Measurements from ENCODE around the gene ATP11A. TPM values are rescaled to one million over a fixed set of nuclear protein-coding genes. Genes with fewer than 3 reads are reported as not detected.

The ATP11A gene
- total and polyA plus RNA-seq, 2 donors (not counting 3 experiments of a cell fraction or from before 2014, with no cell fraction given): 16.5 to 88.1 TPM

- H3K4me3 ChIP-seq (replicated peaks in 1 of 3; ENCODE audit: insufficient read depth in 1 of 3, low read depth in 1 of 3, low read length in 3 of 3): no peak overlapping the region
- FAIRE-seq (no peak), DNase-seq (ENCODE audit: low read depth, low spot score) (no peak)
- TF ChIP-seq POLR2AphosphoS5 (IDR thresholded peaks at IDR 0.05; ENCODE audit: insufficient read depth, low read depth, low read length) (no peak), POLR2A (IDR thresholded peaks at IDR 0.05; ENCODE audit: low read depth, low read length) (no peak), CTCF (IDR thresholded peaks at IDR 0.05; ENCODE audit: extremely low read depth in 1 of 2, insufficient read depth in 1 of 2, low read depth in 1 of 2, low read length in 2 of 2) (no peak), FOS (IDR thresholded peaks at IDR 0.05; ENCODE audit: borderline replicate concordance, insufficient read depth, low read length) (no peak), JUN (IDR thresholded peaks at IDR 0.05; ENCODE audit: borderline replicate concordance, insufficient read depth, insufficient read length, low read depth) (no peak), MYC (IDR thresholded peaks at IDR 0.05; ENCODE audit: low read depth, low read length) (no peak), EZH2 (IDR thresholded peaks at IDR 0.05; ENCODE audit: borderline replicate concordance, low read depth, low read length, severe bottlenecking) (no peak), MAX (IDR thresholded peaks at IDR 0.05; ENCODE audit: insufficient read depth, insufficient read length) (no peak), GATA2 (IDR thresholded peaks at IDR 0.05; ENCODE audit: insufficient read depth, insufficient read length, low read depth, low read length) (no peak)
- no peak overlapping the region for H2AFZ ChIP-seq (ENCODE audit: low read depth, low read length)
- no peaks in the 10 kb centered on the region for H3K9me1 ChIP-seq (replicated peaks; ENCODE audit: control insufficient read depth, extremely low read depth, insufficient read depth, low read length)
- no peaks in the 10 kb centered on the region for H3K36me3 ChIP-seq (ENCODE audit: control insufficient read depth in 2 of 2, extremely low read depth in 1 of 2, insufficient read depth in 2 of 2, low read length in 2 of 2)
- intact Hi-C loops (cut with micrococcal nuclease): no loop called here
- peaks cover 0 to 6% of the 10 kb centered on the region in 2 experiments for H3K27me3 ChIP-seq (ENCODE audit: control insufficient read depth in 2 of 2, insufficient read depth in 2 of 2, low read length in 2 of 2)
- no peaks in the 10 kb centered on the region for H4K20me1 ChIP-seq (replicated peaks; ENCODE audit: control insufficient read depth, extremely low read depth, insufficient read depth, low read length)
- CTCF ChIA-PET: no interaction called here
- no peak overlapping the region for H3K9ac ChIP-seq (replicated peaks; ENCODE audit: extremely low read depth, insufficient read depth, low read length)
- POLR2A ChIA-PET: no interaction called here
- dilution Hi-C loops (cut with MboI; ENCODE audit: extremely low pct_ligation_motif_present, low sequenced_read_pairs): no loop called here
- no peaks in the 10 kb centered on the region for H3K79me2 ChIP-seq (ENCODE audit: control insufficient read depth, insufficient read depth, low read length)
- H3K4me2 ChIP-seq (ENCODE audit: insufficient read depth, low read length): no peak overlapping the region
- no TSS peak for BruUV-seq (replicated peaks)
- no peaks in the 10 kb centered on the region for H3K4me1 ChIP-seq (ENCODE audit: control insufficient read depth, extremely low read depth, insufficient read depth, low read length)
- no peak overlapping the region for H3K27ac ChIP-seq (ENCODE audit: insufficient read depth, low read depth, low read length)
- no peaks in the 10 kb centered on the region for H3K9me3 ChIP-seq (replicated peaks; ENCODE audit: control insufficient read depth, insufficient read depth, low read length)
Measured at GRCh38 chr13:112657850-112658445, 31.9 kb upstream of the ATP11A start.

Data from endothelial cell of umbilical vein (primary cell).